ENCODE measurements around the gene PRR9. TPM values are rescaled to one million over a fixed set of nuclear protein-coding genes. Genes with fewer than 3 reads are reported as not detected.

Gene PRR9
- total RNA-seq, 1 donor from 2014 or later: not detected

DNA sequence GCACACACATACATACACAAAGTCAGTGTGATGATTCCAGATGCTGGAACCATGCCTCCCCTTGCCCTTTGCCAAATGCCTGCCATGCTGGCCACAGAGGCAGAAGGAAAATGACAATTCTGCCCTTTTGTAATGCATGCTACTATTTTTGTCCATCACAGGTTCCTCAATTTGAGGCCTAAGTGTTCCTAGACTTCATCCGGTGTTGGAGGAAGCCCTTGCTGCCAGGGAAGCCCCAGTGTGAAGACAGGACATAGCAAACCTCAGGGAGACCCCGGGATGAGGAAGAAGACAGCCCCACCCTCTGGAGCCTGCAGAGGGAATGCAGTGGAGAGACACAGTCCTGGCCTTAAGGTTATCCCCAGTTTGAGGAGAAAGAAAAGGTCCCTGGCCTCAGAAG is 14.4 kb downstream of the PRR9 start:
- H3K9ac ChIP-seq: no peak overlapping the region
- Mint-ChIP-seq H3K9me3 (no peaks in the 10 kb centered on the region), H3K36me3 (no peaks in the 10 kb centered on the region), H3K4me3 (no peak overlapping the region), H3K4me1 (no peaks in the 10 kb centered on the region), H3K27me3 (ENCODE audit: insufficient read depth, low read depth) (peaks cover 2% of the 10 kb centered on the region), H3K27ac (no peak overlapping the region)
- no peak overlapping the region for H3K27ac ChIP-seq
- no peaks in the 10 kb centered on the region for H4K20me1 ChIP-seq (ENCODE audit: low read depth)
- H3K79me2 ChIP-seq (ENCODE audit: low read depth): no peaks in the 10 kb centered on the region
- no peaks in the 10 kb centered on the region for H3K9me3 ChIP-seq (ENCODE audit: low read depth)
- no peak for DNase-seq (ENCODE audit: low spot score)
- TF ChIP-seq, protein P1, sequence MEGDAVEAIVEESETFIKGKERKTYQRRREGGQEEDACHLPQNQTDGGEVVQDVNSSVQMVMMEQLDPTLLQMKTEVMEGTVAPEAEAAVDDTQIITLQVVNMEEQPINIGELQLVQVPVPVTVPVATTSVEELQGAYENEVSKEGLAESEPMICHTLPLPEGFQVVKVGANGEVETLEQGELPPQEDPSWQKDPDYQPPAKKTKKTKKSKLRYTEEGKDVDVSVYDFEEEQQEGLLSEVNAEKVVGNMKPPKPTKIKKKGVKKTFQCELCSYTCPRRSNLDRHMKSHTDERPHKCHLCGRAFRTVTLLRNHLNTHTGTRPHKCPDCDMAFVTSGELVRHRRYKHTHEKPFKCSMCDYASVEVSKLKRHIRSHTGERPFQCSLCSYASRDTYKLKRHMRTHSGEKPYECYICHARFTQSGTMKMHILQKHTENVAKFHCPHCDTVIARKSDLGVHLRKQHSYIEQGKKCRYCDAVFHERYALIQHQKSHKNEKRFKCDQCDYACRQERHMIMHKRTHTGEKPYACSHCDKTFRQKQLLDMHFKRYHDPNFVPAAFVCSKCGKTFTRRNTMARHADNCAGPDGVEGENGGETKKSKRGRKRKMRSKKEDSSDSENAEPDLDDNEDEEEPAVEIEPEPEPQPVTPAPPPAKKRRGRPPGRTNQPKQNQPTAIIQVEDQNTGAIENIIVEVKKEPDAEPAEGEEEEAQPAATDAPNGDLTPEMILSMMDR (IDR thresholded peaks at IDR 0.05): no peak
- TF ChIP-seq EZH2 (IDR thresholded peaks at IDR 0.05) (no peak), EZH2phosphoT487 (IDR thresholded peaks at IDR 0.05) (no peak)
- H3K4me2 ChIP-seq: no peak overlapping the region
- no peaks in the 10 kb centered on the region for H3K27me3 ChIP-seq
- H3F3A ChIP-seq (ENCODE audit: low read depth): no peaks in the 10 kb centered on the region
- no peaks in the 10 kb centered on the region for H3K4me1 ChIP-seq
- H2AFZ ChIP-seq (replicated peaks): no peak overlapping the region
- no peaks in the 10 kb centered on the region for H3K36me3 ChIP-seq
- H3K4me3 ChIP-seq: no peak overlapping the region

DNA sequence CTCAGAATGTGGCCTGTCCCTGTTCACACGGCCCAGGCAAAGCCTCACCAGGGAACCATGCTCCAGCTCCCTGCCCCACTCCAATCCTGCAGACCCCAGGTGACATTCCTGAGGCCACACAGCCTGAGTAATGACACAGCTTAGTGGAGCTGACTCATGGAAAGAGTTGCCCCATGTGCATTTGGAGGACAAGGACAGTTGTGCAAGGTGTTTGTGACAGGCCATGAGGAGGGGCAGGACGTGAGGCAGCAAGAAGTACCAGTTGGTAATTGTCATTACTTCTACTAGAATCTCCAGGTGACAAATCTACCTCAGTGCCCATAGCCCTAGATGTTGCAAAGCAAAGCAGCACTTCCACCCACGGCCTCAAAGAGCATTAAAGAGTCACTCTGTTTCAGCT is 15.2 kb downstream of the PRR9 start:
- no peak overlapping the region for H3K27ac ChIP-seq
- H3K9ac ChIP-seq: no peak overlapping the region
- Mint-ChIP-seq H3K4me1 (no peaks in the 10 kb centered on the region), H3K36me3 (no peaks in the 10 kb centered on the region), H3K9me3 (no peaks in the 10 kb centered on the region), H3K4me3 (no peak overlapping the region), H3K27me3 (ENCODE audit: insufficient read depth, low read depth) (peaks cover 2% of the 10 kb centered on the region), H3K27ac (no peak overlapping the region)
- H3K9me3 ChIP-seq (ENCODE audit: low read depth): peaks cover 4% of the 10 kb centered on the region
- H3F3A ChIP-seq (ENCODE audit: low read depth): no peaks in the 10 kb centered on the region
- no peak overlapping the region for H3K4me3 ChIP-seq
- H3K27me3 ChIP-seq: no peaks in the 10 kb centered on the region
- no peaks in the 10 kb centered on the region for H4K20me1 ChIP-seq (ENCODE audit: low read depth)
- no peak for DNase-seq (ENCODE audit: low spot score)
- H3K36me3 ChIP-seq: no peaks in the 10 kb centered on the region
- TF ChIP-seq, protein P1 (IDR thresholded peaks at IDR 0.05): no peak
- TF ChIP-seq EZH2phosphoT487 (IDR thresholded peaks at IDR 0.05): no peak
- TF ChIP-seq EZH2 (IDR thresholded peaks at IDR 0.05): no peak
- no peak overlapping the region for H2AFZ ChIP-seq (replicated peaks)
- H3K79me2 ChIP-seq (ENCODE audit: low read depth): no peaks in the 10 kb centered on the region
- no peak overlapping the region for H3K4me2 ChIP-seq
- no peaks in the 10 kb centered on the region for H3K4me1 ChIP-seq

DNA sequence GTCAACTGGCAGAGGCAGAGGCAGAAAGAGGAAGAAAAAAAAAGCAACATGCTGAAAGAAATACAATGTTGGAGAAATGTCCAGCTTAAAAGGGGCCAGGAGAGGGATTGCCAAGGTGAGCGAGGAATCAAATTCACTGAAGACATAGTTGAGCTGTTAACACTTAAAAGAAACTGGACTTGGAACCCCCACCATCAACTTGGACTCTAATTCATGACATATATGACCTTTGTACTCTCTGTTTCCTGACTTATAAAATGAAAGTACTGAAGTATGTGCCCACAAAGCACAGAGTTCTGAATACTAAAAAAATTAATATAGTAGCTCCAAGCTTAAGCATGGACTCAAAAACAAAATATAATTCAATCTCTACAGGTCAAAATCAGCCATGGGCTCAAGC is 16.1 kb downstream of the PRR9 start:
- Histone ChIP-seq H3K4me2 (no peak overlapping the region), H3K9ac (no peak overlapping the region), H3K4me3 (no peak overlapping the region), H4K20me1 (ENCODE audit: low read depth) (no peaks in the 10 kb centered on the region), H3K36me3 (no peaks in the 10 kb centered on the region), H2AFZ (replicated peaks) (no peak overlapping the region), H3K9me3 (ENCODE audit: low read depth) (peaks cover 4% of the 10 kb centered on the region), H3K4me1 (no peaks in the 10 kb centered on the region), H3K27ac (no peak overlapping the region), H3K79me2 (ENCODE audit: low read depth) (no peaks in the 10 kb centered on the region), H3F3A (ENCODE audit: low read depth) (no peaks in the 10 kb centered on the region), H3K27me3 (no peaks in the 10 kb centered on the region)
- no peak overlapping the region for H3K4me3 Mint-ChIP-seq
- H3K27me3 Mint-ChIP-seq (ENCODE audit: insufficient read depth, low read depth): peaks cover 2% of the 10 kb centered on the region
- no peaks in the 10 kb centered on the region for H3K9me3 Mint-ChIP-seq
- H3K27ac Mint-ChIP-seq: no peak overlapping the region
- no peaks in the 10 kb centered on the region for H3K36me3 Mint-ChIP-seq
- no peaks in the 10 kb centered on the region for H3K4me1 Mint-ChIP-seq
- no peak for DNase-seq (ENCODE audit: low spot score)
- no peak for TF ChIP-seq EZH2phosphoT487 (IDR thresholded peaks at IDR 0.05)

DNA sequence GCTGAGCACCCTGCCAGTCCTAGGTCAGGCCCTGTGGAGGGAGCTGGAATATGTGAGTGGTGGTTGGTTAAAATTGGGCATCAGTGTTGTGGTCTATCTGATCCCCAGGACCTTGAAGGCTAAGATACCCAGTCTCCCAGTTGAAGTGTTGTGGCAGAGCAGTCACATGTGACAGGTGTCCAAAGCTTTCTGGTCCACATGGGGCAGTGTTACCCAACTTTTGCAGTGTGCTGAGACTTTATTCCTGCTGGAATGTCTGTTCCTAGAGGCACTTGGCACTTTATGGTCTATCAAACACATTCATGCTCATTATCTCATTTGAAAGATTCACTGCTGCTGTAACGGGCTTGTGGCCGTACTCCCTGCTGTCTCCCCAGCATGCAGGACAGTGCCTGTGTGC is 21.1 kb downstream of the PRR9 start:
- no peak for DNase-seq (ENCODE audit: low spot score)
- Histone ChIP-seq H3K9me3 (ENCODE audit: low read depth) (peaks cover 4% of the 10 kb centered on the region), H3K27ac (no peak overlapping the region), H3K27me3 (no peaks in the 10 kb centered on the region), H3K9ac (no peak overlapping the region), H3K79me2 (ENCODE audit: low read depth) (no peaks in the 10 kb centered on the region), H3K4me1 (no peaks in the 10 kb centered on the region), H3K36me3 (no peaks in the 10 kb centered on the region), H2AFZ (replicated peaks) (no peak overlapping the region), H3K4me3 (no peak overlapping the region), H3K4me2 (no peak overlapping the region), H4K20me1 (ENCODE audit: low read depth) (no peaks in the 10 kb centered on the region), H3F3A (ENCODE audit: low read depth) (no peaks in the 10 kb centered on the region)
- Mint-ChIP-seq H3K27ac (no peak overlapping the region), H3K9me3 (no peaks in the 10 kb centered on the region), H3K4me1 (no peaks in the 10 kb centered on the region), H3K4me3 (no peak overlapping the region), H3K36me3 (no peaks in the 10 kb centered on the region), H3K27me3 (ENCODE audit: insufficient read depth, low read depth) (peaks cover 2% of the 10 kb centered on the region)
- no peak for TF ChIP-seq EZH2 (IDR thresholded peaks at IDR 0.05)
- TF ChIP-seq, protein P1 (IDR thresholded peaks at IDR 0.05): no peak
- no peak for TF ChIP-seq EZH2phosphoT487 (IDR thresholded peaks at IDR 0.05)
